HL-60 (cell line): Measurements from ENCODE around the gene NDUFV1.

Experiments
- CTCF ChIP-seq: IDR thresholded peaks from one replicate; pipeline ENCODE4 v1.5.1; 2011; ENCODE audit warnings: low read length, control low read depth, inconsistent platforms; ENCODE audit not compliant: insufficient read depth
- POLR2AphosphoS5 ChIP-seq: IDR thresholded peaks from 2 replicates; pipeline ENCODE4 v1.6.1; 2012; ENCODE audit warnings: low read depth

GRCh38 chr11:67613313-67613959, 6.7 kb downstream of the NDUFV1 start:
- TF ChIP-seq CTCF (no peak), POLR2AphosphoS5 (no peak)
